ENCODE results near the gene RHOBTB1.

Gene RHOBTB1, protein sequence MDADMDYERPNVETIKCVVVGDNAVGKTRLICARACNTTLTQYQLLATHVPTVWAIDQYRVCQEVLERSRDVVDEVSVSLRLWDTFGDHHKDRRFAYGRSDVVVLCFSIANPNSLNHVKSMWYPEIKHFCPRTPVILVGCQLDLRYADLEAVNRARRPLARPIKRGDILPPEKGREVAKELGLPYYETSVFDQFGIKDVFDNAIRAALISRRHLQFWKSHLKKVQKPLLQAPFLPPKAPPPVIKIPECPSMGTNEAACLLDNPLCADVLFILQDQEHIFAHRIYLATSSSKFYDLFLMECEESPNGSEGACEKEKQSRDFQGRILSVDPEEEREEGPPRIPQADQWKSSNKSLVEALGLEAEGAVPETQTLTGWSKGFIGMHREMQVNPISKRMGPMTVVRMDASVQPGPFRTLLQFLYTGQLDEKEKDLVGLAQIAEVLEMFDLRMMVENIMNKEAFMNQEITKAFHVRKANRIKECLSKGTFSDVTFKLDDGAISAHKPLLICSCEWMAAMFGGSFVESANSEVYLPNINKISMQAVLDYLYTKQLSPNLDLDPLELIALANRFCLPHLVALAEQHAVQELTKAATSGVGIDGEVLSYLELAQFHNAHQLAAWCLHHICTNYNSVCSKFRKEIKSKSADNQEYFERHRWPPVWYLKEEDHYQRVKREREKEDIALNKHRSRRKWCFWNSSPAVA

GRCh38 chr10:60944058-60944909 is at the start of gene RHOBTB1:
RHOBTB1 (minus strand) TSS chr10:60944185; CDS start chr10:60911542, 32,643 bp downstream.
- no peak within 1 kb of the TSS for H3K27ac Mint-ChIP-seq
- H3K4me3 Mint-ChIP-seq, result peak within 1 kb of the TSS; percentile 58
- DNase-seq, result peak; percentile 43
- H3K27me3 Mint-ChIP-seq, result peaks cover 72% of the 10 kb centered on the region
- no peaks in the 10 kb centered on the region for H3K9me3 Mint-ChIP-seq
- no peaks in the 10 kb centered on the region for H3K36me3 Mint-ChIP-seq
- H3K4me1 Mint-ChIP-seq, result peaks cover 14% of the 10 kb centered on the region
- CTCF ChIA-PET, result no interaction called here

GRCh38 chr10:60992636-60993035 is 48.7 kb upstream of the RHOBTB1 start:
- no peak overlapping the region for H3K27ac Mint-ChIP-seq
- no peak overlapping the region for H3K4me3 Mint-ChIP-seq
- no peak for DNase-seq
- no peaks in the 10 kb centered on the region for H3K36me3 Mint-ChIP-seq
- CTCF ChIA-PET, result no interaction called here
- H3K9me3 Mint-ChIP-seq, result no peaks in the 10 kb centered on the region
- no peaks in the 10 kb centered on the region for H3K4me1 Mint-ChIP-seq
- H3K27me3 Mint-ChIP-seq, result no peaks in the 10 kb centered on the region

GRCh38 chr10:60990663-60991062 is 46.7 kb upstream of the RHOBTB1 start:
- Mint-ChIP-seq H3K27me3 (no peaks in the 10 kb centered on the region), H3K27ac (no peak overlapping the region), H3K36me3 (no peaks in the 10 kb centered on the region), H3K4me1 (no peaks in the 10 kb centered on the region), H3K4me3 (no peak overlapping the region), H3K9me3 (no peaks in the 10 kb centered on the region)
- DNase-seq, result no peak
- CTCF ChIA-PET, result no interaction called here

- Mint-ChIP-seq H3K4me3 (no peak overlapping the region), H3K4me1 (no peaks in the 10 kb centered on the region), H3K9me3 (no peaks in the 10 kb centered on the region), H3K36me3 (no peaks in the 10 kb centered on the region), H3K27me3 (no peaks in the 10 kb centered on the region), H3K27ac (no peak overlapping the region)
- CTCF ChIA-PET, result no interaction called here
- no peak for DNase-seq
Measured at GRCh38 chr10:60989400-60989876, 45.5 kb upstream of the RHOBTB1 start.

DNA sequence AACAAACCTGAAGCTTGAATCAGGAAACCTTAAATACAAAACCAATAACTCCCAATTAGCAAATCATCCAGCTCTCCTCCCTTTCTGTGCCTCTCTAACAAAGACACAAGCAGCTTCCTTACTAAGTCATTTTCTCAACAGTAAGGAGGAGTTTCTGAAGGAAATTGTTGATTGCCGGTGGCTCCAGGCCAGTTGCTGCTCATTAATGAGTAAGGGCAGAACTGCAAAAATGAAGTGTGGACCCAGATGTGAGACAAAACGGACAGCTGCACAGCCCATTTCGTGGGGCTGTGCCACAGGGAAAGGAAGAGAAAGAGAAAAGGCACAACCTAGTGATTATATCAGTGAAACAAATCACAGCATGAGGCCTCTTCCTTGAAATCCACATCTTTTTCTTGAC is 42.8 kb upstream of the RHOBTB1 start:
- DNase-seq, result no peak
- Mint-ChIP-seq H3K4me3 (no peak overlapping the region), H3K9me3 (no peaks in the 10 kb centered on the region), H3K27ac (no peak overlapping the region), H3K4me1 (no peaks in the 10 kb centered on the region), H3K36me3 (no peaks in the 10 kb centered on the region), H3K27me3 (no peaks in the 10 kb centered on the region)
- CTCF ChIA-PET, result no interaction called here

DNA sequence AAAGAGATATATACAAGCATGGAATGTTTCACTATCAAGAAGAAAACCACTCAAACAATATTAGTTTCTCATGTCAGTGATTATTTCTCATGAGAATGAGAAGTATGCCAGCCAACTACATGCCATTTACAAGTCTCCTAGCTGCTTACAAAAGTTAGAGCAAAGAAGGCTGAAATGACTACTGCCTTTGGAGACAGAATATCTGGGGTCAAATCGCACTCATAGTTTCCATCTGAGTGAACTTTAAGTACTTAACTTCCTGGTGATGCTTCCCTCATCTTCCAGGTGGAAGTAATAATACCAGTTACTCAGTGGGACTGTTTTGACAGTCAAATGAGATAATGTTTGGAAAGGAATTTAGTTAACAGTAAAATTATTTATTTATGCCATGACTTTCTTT is 42.0 kb upstream of the RHOBTB1 start:
- Mint-ChIP-seq H3K4me1 (no peaks in the 10 kb centered on the region), H3K4me3 (no peak overlapping the region), H3K27ac (no peak overlapping the region), H3K36me3 (no peaks in the 10 kb centered on the region), H3K27me3 (no peaks in the 10 kb centered on the region), H3K9me3 (no peaks in the 10 kb centered on the region)
- no peak for DNase-seq
- CTCF ChIA-PET, result no interaction called here

DNA sequence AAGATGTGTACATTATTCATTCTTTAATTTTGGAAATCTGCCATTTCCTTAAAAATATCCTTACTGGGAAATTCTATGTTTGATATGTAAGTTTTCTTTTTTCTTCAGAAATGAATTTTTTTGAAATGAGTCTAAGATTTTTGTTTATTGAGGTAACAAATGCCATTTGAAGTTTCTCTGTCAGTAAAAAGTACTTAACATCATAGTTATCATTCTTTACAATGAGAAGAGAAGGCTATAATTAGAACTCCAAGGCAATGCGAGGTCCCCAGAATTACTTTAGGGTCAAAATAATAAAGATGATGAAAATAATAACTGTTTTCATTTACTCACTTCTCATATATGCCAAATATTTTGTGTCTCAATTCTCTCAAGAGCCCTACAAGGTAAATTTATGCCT is 37.0 kb upstream of the RHOBTB1 start:
- CTCF ChIA-PET, result no interaction called here
- no peaks in the 10 kb centered on the region for H3K27me3 Mint-ChIP-seq
- H3K27ac Mint-ChIP-seq, result no peak overlapping the region
- no peaks in the 10 kb centered on the region for H3K9me3 Mint-ChIP-seq
- DNase-seq, result no peak
- no peaks in the 10 kb centered on the region for H3K4me1 Mint-ChIP-seq
- H3K36me3 Mint-ChIP-seq, result no peaks in the 10 kb centered on the region
- H3K4me3 Mint-ChIP-seq, result no peak overlapping the region

DNA sequence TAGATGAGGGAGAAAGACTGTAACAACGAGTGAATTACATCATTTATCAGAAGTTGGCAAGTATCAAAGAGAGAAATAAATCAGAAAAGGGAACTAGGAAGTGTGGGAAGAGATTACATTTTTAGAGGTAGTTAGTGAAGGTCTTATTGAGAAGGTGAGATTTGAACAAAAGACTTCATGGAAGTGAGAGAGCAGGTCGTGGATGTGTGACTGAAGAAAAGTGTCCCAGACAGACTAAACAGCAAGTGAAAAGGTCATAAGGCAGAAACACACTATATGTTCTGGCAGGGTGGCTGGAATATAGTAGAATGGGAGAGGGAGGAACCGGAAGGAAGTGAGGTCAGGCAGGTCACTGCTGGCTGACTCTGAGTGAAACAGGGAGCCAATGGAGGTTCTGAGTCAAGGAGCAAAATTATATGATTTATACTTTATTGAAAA is 35.7 kb upstream of the RHOBTB1 start:
- Mint-ChIP-seq H3K9me3 (no peaks in the 10 kb centered on the region), H3K36me3 (no peaks in the 10 kb centered on the region), H3K4me1 (no peaks in the 10 kb centered on the region), H3K4me3 (no peak overlapping the region), H3K27ac (no peak overlapping the region), H3K27me3 (no peaks in the 10 kb centered on the region)
- CTCF ChIA-PET, result no interaction called here
- DNase-seq, result no peak

GRCh38 chr10:60978287-60979115 is 34.5 kb upstream of the RHOBTB1 start:
- CTCF ChIA-PET, result no interaction called here
- H3K4me1 Mint-ChIP-seq, result no peaks in the 10 kb centered on the region
- no peaks in the 10 kb centered on the region for H3K36me3 Mint-ChIP-seq
- no peak overlapping the region for H3K4me3 Mint-ChIP-seq
- H3K27me3 Mint-ChIP-seq, result no peaks in the 10 kb centered on the region
- no peak for DNase-seq
- H3K9me3 Mint-ChIP-seq, result no peaks in the 10 kb centered on the region
- H3K27ac Mint-ChIP-seq, result no peak overlapping the region

- Mint-ChIP-seq H3K36me3 (no peaks in the 10 kb centered on the region), H3K27ac (no peak overlapping the region), H3K27me3 (no peaks in the 10 kb centered on the region), H3K4me1 (no peaks in the 10 kb centered on the region), H3K4me3 (no peak overlapping the region), H3K9me3 (no peaks in the 10 kb centered on the region)
- CTCF ChIA-PET, result no interaction called here
- no peak for DNase-seq
Measured at GRCh38 chr10:60977161-60978122, 33.5 kb upstream of the RHOBTB1 start.

DNA sequence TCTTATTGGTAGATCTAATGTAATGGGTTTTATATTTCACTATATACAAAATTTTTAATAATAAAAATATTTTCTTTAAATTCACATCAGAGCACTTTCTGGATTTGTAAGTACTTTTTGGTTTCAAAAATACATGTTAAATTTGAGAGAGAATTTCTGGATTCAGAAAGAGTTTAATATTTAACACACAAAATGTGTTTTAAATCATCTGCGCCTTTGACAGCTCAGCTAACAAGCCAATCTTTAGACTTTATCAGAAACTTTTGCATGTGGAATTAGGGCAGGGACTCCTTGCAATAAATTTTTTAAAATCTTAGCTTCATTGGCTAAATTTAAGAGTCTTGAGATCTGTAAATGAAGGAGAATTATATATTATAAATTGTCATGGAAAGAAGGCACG is 32.7 kb upstream of the RHOBTB1 start:
- Mint-ChIP-seq H3K36me3 (no peaks in the 10 kb centered on the region), H3K27ac (no peak overlapping the region), H3K27me3 (no peaks in the 10 kb centered on the region), H3K4me1 (no peaks in the 10 kb centered on the region), H3K9me3 (no peaks in the 10 kb centered on the region), H3K4me3 (no peak overlapping the region)
- DNase-seq, result no peak
- CTCF ChIA-PET, result no interaction called here

- Mint-ChIP-seq H3K4me3 (no peak overlapping the region), H3K9me3 (no peaks in the 10 kb centered on the region), H3K4me1 (no peaks in the 10 kb centered on the region), H3K27ac (no peak overlapping the region), H3K27me3 (no peaks in the 10 kb centered on the region), H3K36me3 (no peaks in the 10 kb centered on the region)
- no peak for DNase-seq
- CTCF ChIA-PET, result no interaction called here
Measured at GRCh38 chr10:60975716-60976115, 31.7 kb upstream of the RHOBTB1 start.

Measured in activated naive CD4-positive, alpha-beta T cell treated with anti-CD3 and anti-CD28 coated beads, Interleukin-2, amount 10 ng/mL, durations not matched to agents 7 days and 5 days (primary cell).